Stomach (tissue), 9 donors: ENCODE data around the gene PTPA. TPM values are rescaled to one million over a fixed set of nuclear protein-coding genes. Genes with fewer than 3 reads are reported as not detected.

ENCODE experiments used
- DNase-seq, 2 donors: peaks; one replicate each; pipeline versions ENCODE4 v3.0.0 to v3.0.0-alpha.2; 2013 to 2019
- H3K27ac ChIP-seq, 5 donors: fragments of 200-600 bp in 4 of 5; sonication (generic) in 4 of 5; one replicate each; pipeline ENCODE4 v1.5.1; 2013 to 2019; ENCODE audit warnings: mild to moderate bottlenecking in 1 of 5, moderate library complexity in 1 of 5
- H3K27me3 ChIP-seq, 3 donors: fragments of 200-600 bp; sonication (generic); one replicate each; pipeline ENCODE4 v1.5.1; 2017 to 2019; ENCODE audit warnings: mixed run types in 1 of 3
- H3K36me3 ChIP-seq, 4 donors: fragments of 200-600 bp; sonication (generic); 1 replicate in 3 of 4; 2 replicates in 1 of 4; pipeline ENCODE4 v1.5.1; 2016 to 2019
- H3K4me1 ChIP-seq, 4 donors: fragments of 200-600 bp; sonication (generic); one replicate each; pipeline ENCODE4 v1.5.1; 2016 to 2019
- H3K4me3 ChIP-seq, 4 donors: fragments of 200-600 bp; sonication (generic) in 3 of 4; one replicate each; pipeline ENCODE4 v1.5.1; 2016 to 2019; ENCODE audit warnings: mild to moderate bottlenecking in 1 of 4
- H3K9me3 ChIP-seq, 4 donors: fragments of 200-600 bp; sonication (generic); one replicate each; pipeline ENCODE4 v1.5.1; 2016 to 2019
- CTCF ChIP-seq, 7 experiments: fragments of 450-650 bp in 4 of 7; fragments of 200-600 bp in 3 of 7; sonication (generic) in 3 of 7; IDR thresholded peaks; one replicate each; pipeline ENCODE4 v1.5.1; 2016 to 2019; ENCODE audit warnings: antibody characterized with exemption in 7 of 7, control low read depth in 2 of 7, mild to moderate bottlenecking in 1 of 7
- EP300 ChIP-seq: sonication (generic); formaldehyde crosslinking; IDR thresholded peaks from one replicate; pipeline ENCODE4 v1.6.1; 2017; ENCODE audit warnings: antibody characterized with exemption
- POLR2A ChIP-seq, 4 donors: fragments of 450-650 bp; IDR thresholded peaks; one replicate each; pipeline ENCODE4 v1.6.1; 2016; ENCODE audit warnings: antibody characterized with exemption in 4 of 4, control low read depth in 2 of 4, mild to moderate bottlenecking in 1 of 4, moderate library complexity in 1 of 4
- POLR2AphosphoS5 ChIP-seq, 3 donors: sonication (generic); formaldehyde crosslinking; IDR thresholded peaks; one replicate each; pipeline ENCODE4 v1.6.1; 2016; ENCODE audit warnings: antibody characterized with exemption in 3 of 3
- WGBS, 5 donors: extraction: QIAGEN DNeasy Blood & Tissue Kit in 3 of 5; methylation state at CpG; one replicate each; pipeline versions ENCODE4 v1.1.5 to v1.1.7; 2013 to 2018; 5-methylcytosine and 5-hydroxymethylcytosine counted together
- intact Hi-C: fragments of 100-400 bp; cut with DNase I; formaldehyde crosslinking; loops from one replicate; pipeline ENCODE4 v1.15.1; 2023; ENCODE audit warnings: low total_unique reads
- polyA plus RNA-seq, 3 donors: library from polyadenylated mRNA; stranded (reverse); fragments of 200-250 nt; gene quantifications; one replicate each; pipeline ENCODE4 v1.2.3, GENCODE V29; 2013
- total RNA-seq, 5 donors: library from RNA; depleted of rRNA; stranded (reverse); fragments of >200 nt; gene quantifications; one replicate each; pipeline versions ENCODE4 v1.1.0 to v1.2.3, GENCODE V29; 2014 to 2016
- donor health status: healthy with polysubstance abuse.
- donor health status: Bipolar disorder and iron deficiency.
- donor health status: healthy.

PTPA gene
- total and polyA plus RNA-seq, 8 donors, result 12.3 to 118 (median 73.6) TPM

- Histone ChIP-seq H3K27me3 (no peaks in the 10 kb centered on the region), H3K4me1 (peaks cover 20 to 43% (median 35%) of the 10 kb centered on the region in 4 donors), H3K36me3 (peaks cover 39 to 83% (median 78%) of the 10 kb centered on the region in 4 donors), H3K9me3 (no peaks in the 10 kb centered on the region), H3K27ac (peak overlapping the region in 4 of 5 donors; percentile 81 to 88 (median 84)), H3K4me3 (no peak overlapping the region)
- intact Hi-C loops, result no loop called here
- 80 to 95% (median 93%) methylated on average over 13 to 19 of the region's 19 CpGs for WGBS, 5 donors
- DNase-seq, result no peak
- TF ChIP-seq POLR2AphosphoS5 (IDR thresholded peaks at IDR 0.05), result no peak
- TF ChIP-seq EP300, result no peak
- no peak for TF ChIP-seq POLR2A (IDR thresholded peaks at IDR 0.05)
- TF ChIP-seq CTCF (IDR thresholded peaks at IDR 0.05), result no peak
Measured at GRCh38 chr9:129068110-129068509, 43.1 kb upstream of the PTPA start.

DNA sequence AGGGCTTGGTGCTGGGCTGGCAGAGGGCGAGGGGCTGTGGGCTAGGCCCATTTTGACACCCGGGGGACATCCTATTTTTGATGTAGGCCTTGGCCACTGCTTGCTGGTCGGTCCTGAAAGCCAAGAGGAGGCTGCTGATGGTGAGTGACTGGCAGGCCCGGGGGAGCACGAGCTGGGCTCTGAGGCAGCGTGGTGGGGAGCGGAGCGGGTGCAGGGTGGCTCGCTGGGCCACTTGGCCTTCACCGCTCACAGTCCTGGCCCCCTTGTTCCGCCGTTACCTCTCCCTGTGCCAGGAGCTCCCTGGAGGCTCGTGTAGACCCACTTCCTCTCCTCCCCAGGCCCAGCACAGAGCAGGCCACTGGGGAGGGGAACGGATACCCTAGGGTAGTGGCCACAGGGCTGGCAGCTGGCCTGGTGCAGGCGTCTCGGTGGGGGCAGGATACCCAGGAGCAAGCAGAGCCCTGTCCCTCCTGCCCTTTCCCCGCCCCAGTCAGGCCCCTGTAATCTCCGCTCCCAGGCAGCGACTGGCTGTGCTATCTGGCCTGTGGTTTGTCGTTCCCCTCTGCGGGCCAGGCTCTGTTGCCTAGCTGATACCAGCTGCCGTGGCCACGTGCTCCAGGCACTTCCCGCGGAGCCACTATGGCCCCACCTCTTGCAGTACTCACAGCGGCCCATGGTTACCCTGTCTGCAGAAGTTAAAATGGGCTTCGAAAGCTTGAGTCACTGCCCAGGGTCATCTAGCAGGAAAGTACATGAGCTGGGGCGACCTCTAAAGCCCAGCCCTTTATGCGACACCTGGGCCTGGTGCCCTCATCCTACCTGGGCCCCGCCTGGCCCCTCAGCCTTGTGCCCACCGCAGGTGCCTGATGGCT is 42.0 kb upstream of the PTPA start:
- H3K27ac ChIP-seq, result peak overlapping the region; percentile 81 to 93 (median 85)
- TF ChIP-seq POLR2A (IDR thresholded peaks at IDR 0.05) (no peak), POLR2AphosphoS5 (IDR thresholded peaks at IDR 0.05) (peak; percentile 44 to 87 (median 81)), EP300 (no peak), CTCF (IDR thresholded peaks at IDR 0.05) (peak in 2 of 7 experiments; percentile 17 to 35)
- H3K36me3 ChIP-seq, result peaks cover 31 to 72% (median 68%) of the 10 kb centered on the region in 4 donors

DNA sequence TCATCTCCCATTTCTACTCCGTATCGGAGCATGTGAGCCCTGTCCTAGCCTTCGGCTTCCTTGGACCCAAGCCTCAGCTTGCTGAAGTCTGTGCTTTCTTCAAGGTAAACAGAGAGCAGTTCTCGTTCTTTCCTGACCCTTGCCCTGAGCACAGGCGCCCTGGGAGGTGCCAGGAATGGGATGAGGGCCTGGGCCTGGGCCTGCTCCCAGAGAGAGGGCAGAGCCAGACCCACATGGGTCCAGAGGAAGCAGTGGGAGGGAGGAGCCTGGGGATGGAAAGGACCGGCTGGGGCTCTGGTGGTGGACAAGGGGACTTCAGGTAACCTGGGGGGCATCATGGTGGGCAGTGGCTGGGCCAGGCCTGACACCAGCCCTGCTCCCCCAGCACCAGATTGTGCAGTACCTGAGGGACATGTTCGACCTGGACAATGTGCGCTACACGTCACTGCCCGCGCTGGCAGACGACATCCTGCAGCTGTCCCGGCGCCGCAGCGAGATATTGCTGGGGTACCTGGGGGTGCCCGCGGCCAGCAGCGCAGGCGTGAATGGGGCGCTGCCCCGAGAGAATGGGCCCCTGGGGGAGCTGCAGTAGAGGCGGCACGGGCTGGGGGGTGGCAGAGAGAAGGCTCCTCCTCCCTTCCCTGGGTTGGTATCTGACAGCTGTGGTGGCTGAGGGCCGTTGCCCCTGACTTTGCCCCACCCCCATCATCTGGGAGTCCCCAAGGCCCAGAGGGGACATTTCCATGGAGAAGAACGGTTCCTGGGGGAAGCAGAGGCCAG is 41.2 kb upstream of the PTPA start:
- WGBS, 5 donors, result 76 to 91% (median 79%) methylated on average over 21 to 26 of the region's 26 CpGs
- Histone ChIP-seq H3K27ac (peak overlapping the region; percentile 81 to 93 (median 85)), H3K9me3 (no peaks in the 10 kb centered on the region), H3K4me1 (peaks cover 20 to 43% (median 35%) of the 10 kb centered on the region in 4 donors), H3K4me3 (no peak overlapping the region), H3K27me3 (no peaks in the 10 kb centered on the region), H3K36me3 (peaks cover 23 to 64% (median 60%) of the 10 kb centered on the region in 4 donors)
- DNase-seq, result no peak
- peak in 1 of 7 experiments; percentile 1 for TF ChIP-seq CTCF (IDR thresholded peaks at IDR 0.05)
- TF ChIP-seq POLR2A (IDR thresholded peaks at IDR 0.05), result no peak
- intact Hi-C loops, result no loop called here

More for the DNA sequence above, 42.0 kb upstream of the PTPA start:
- WGBS, 5 donors, result 31 to 59% (median 41%) methylated on average over 11 to 31 of the region's 31 CpGs
- H3K9me3 ChIP-seq, result no peaks in the 10 kb centered on the region
- intact Hi-C loops, result no loop called here
- peak overlapping the region in 1 of 4 donors; percentile 1 for H3K4me3 ChIP-seq
- no peaks in the 10 kb centered on the region for H3K27me3 ChIP-seq
- H3K4me1 ChIP-seq, result peaks cover 20 to 43% (median 35%) of the 10 kb centered on the region in 4 donors
- peak; percentile 92 to 94 for DNase-seq
